ENCODE results near the gene ZDHHC7.

ZDHHC7 gene

GRCh38 chr16:85040685-85041084, 29.4 kb upstream of the ZDHHC7 start:
- no peak overlapping the region for H3K27ac Mint-ChIP-seq
- H3K36me3 Mint-ChIP-seq (ENCODE audit: low read depth), result no peaks in the 10 kb centered on the region
- H3K9me3 Mint-ChIP-seq, result no peaks in the 10 kb centered on the region
- H3K4me3 Mint-ChIP-seq, result no peak overlapping the region
- no peak for TF ChIP-seq CTCF (IDR thresholded peaks at IDR 0.05; ENCODE audit: unreplicated experiment in 3 of 3)
- H3K27me3 Mint-ChIP-seq (ENCODE audit: low read depth), result peaks cover 3% of the 10 kb centered on the region
- peaks cover 21% of the 10 kb centered on the region for H3K4me1 Mint-ChIP-seq

- Mint-ChIP-seq H3K27ac (no peak overlapping the region), H3K4me1 (peaks cover 21% of the 10 kb centered on the region), H3K4me3 (no peak overlapping the region), H3K9me3 (no peaks in the 10 kb centered on the region), H3K27me3 (ENCODE audit: low read depth) (peaks cover 3% of the 10 kb centered on the region), H3K36me3 (ENCODE audit: low read depth) (no peaks in the 10 kb centered on the region)
- TF ChIP-seq CTCF (IDR thresholded peaks at IDR 0.05; ENCODE audit: unreplicated experiment in 3 of 3), result no peak
These were observed 26.4 kb upstream of the ZDHHC7 start for GRCh38 chr16:85037721-85038120.

GRCh38 chr16:85037050-85037410, 25.7 kb upstream of the ZDHHC7 start:
- H3K4me1 Mint-ChIP-seq, result peaks cover 15% of the 10 kb centered on the region
- no peaks in the 10 kb centered on the region for H3K9me3 Mint-ChIP-seq

GRCh38 chr16:85036236-85037049, 25.1 kb upstream of the ZDHHC7 start:
- Mint-ChIP-seq H3K9me3 (no peaks in the 10 kb centered on the region), H3K27ac (no peak overlapping the region), H3K4me1 (peaks cover 13% of the 10 kb centered on the region), H3K4me3 (no peak overlapping the region), H3K36me3 (ENCODE audit: low read depth) (no peaks in the 10 kb centered on the region), H3K27me3 (ENCODE audit: low read depth) (peaks cover 5% of the 10 kb centered on the region)
- no peak for TF ChIP-seq CTCF (IDR thresholded peaks at IDR 0.05; ENCODE audit: unreplicated experiment in 3 of 3)

More at GRCh38 chr16:85037050-85037410, 25.7 kb upstream of the ZDHHC7 start:
- Mint-ChIP-seq H3K27ac (no peak overlapping the region), H3K27me3 (ENCODE audit: low read depth) (peaks cover 3% of the 10 kb centered on the region), H3K4me3 (no peak overlapping the region), H3K36me3 (ENCODE audit: low read depth) (no peaks in the 10 kb centered on the region)
- no peak for TF ChIP-seq CTCF (IDR thresholded peaks at IDR 0.05; ENCODE audit: unreplicated experiment in 3 of 3)

- Mint-ChIP-seq H3K9me3 (no peaks in the 10 kb centered on the region), H3K4me3 (no peak overlapping the region), H3K27me3 (ENCODE audit: low read depth) (peaks cover 9% of the 10 kb centered on the region), H3K36me3 (ENCODE audit: low read depth) (no peaks in the 10 kb centered on the region), H3K27ac (no peak overlapping the region), H3K4me1 (peaks cover 7% of the 10 kb centered on the region)
- TF ChIP-seq CTCF (IDR thresholded peaks at IDR 0.05; ENCODE audit: unreplicated experiment in 3 of 3), result no peak
These were observed 23.5 kb upstream of the ZDHHC7 start for GRCh38 chr16:85034591-85035433.
